GM21825 (cell line): ENCODE measurements around the gene AQR.

Experiments used
- ATAC-seq: cut with Tn5 transposase; IDR thresholded peaks from one replicate; pipeline ENCODE4 v1.9.1; 2021; ENCODE audit warnings: mild to moderate bottlenecking, moderate library complexity; ENCODE audit not compliant: unreplicated experiment

AQR gene

GRCh38 chr15:34883633-34884032, 85.9 kb downstream of the AQR start:
- ATAC-seq: no peak

DNA sequence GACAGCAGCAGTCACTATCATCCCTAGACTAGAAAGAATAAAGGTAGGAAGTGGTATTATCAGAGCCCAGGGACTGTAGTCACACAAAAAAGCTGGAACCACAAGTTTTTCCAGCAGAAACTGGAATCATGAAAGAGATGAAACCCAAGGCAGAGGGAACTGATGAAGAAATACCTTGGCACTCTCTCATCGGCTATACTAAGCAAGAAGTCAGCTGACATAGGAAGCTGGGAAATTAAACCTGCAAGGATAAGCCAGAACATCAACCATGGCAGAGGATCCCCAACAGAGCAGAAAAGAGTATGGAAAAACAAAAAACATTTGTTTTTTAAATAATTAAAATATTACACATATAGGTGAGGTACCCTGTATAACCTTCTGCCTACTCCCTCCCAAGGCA, 86.5 kb downstream of the AQR start:
- no peak for ATAC-seq

DNA sequence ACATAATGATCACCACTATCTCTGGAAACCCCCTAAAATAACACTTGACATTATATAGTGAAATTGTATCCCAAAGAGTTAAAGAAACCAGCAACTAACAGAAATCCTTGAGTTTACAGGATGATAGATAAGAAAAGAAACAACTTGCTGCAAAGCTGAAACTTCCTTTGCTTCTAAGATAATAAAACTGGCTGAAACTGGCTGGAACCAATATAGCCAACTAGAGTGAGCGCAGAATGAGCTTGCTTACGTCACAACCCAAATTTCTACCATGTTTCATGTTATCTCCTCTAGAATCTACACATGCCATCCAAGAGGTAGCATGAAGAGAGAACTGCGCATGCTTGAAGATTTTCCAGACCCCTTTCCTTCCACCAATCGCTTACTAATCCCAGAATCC, 90.4 kb downstream of the AQR start:
- ATAC-seq: no peak

DNA sequence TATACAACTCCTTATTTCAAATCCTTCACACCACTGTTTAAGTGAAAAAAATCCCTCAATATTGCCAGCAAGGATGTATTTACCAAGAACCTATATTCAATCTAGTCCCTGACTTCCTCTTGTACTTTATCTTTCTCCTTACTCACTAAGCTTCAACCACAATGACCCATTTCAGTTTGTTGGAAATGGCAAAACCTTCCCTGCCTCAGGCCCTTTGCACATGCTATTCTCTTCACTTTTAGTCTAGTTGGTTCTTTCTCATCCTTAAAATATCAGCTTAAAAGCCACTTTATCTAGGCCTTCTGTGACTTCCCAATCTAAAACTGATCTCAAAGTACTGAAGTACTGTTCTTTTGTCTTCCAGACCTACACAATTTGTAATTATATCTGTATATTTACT, 92.9 kb downstream of the AQR start:
- ATAC-seq: no peak

GRCh38 chr15:34869110-34869509, 100.4 kb downstream of the AQR start:
- ATAC-seq: no peak

DNA sequence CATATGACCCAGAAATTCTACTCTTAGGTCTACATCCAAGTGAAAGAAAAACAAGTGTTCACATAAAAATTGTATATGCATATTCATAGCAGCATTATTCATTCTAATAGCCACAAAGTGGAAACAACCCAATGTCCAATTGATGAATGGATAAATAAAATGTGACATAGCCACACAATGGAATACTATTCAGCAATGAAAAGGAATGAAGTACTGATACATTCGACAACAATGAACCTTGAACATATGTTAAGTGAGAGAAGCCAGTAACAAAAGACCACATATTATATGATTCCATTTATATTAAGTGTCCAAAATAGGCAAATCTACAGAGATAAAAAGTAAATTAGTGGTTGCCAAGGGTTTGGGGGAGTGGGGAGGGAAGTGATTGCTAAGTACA, 104.0 kb downstream of the AQR start:
- ATAC-seq: no peak

- ATAC-seq: no peak
Observed at GRCh38 chr15:34861214-34861613, 108.3 kb downstream of the AQR start.

- ATAC-seq: no peak
Observed at GRCh38 chr15:34855893-34856292, 113.6 kb downstream of the AQR start.

GRCh38 chr15:34855413-34855812, 114.1 kb downstream of the AQR start:
- ATAC-seq: no peak

DNA sequence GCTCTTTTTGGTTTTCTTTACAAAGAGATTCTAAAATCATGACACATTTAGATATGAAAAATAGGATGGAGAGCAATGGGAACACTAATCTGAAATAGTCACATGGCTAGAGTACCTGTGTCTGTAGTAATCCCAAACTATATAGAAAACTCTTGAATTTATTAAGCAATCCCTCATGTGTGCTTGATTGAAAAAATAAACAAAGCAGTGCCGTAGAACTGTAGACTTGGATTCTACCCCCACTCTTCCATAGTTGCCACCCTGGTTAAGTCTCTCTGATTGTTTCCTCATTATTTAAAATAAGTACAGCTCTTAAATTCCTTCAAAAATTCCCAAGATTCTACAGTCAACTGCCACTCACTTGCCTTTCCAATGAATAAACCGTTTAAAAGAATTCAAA, 115.3 kb downstream of the AQR start:
- ATAC-seq: no peak

DNA sequence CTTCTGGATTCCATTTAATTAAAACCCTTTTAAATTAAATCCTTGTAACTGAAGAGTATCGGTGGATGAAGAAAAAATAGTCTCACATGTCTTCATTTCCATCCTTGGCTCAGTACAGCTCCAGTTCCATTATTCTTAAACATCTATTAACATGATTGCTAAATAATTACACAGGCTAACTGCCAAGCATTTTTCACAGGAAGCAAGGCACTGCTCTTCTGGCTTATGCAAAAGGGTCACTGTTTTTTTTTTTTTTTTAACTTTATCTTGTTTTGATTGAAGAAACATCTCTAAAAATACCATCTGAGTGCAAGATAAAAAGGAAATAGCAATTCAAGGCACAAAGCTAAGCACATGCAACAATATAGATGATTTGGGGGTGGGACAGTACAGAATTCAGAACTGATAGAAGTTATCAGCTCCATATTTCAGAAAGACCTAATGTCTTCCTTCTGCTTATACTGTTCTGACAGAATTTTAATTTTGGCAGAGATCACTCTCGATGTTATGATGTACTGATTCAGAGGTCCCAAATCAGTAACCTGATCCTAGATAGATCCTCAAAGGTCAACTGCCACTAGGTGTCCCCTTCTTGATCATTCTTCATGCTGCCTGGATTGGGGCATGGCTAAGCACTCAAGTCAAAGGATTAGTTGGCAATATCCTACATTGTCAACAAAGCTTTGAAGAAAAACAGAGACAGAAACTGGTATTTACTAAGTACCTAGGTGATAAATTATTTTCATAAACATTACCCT, 116.4 kb downstream of the AQR start:
- no peak for ATAC-seq

DNA sequence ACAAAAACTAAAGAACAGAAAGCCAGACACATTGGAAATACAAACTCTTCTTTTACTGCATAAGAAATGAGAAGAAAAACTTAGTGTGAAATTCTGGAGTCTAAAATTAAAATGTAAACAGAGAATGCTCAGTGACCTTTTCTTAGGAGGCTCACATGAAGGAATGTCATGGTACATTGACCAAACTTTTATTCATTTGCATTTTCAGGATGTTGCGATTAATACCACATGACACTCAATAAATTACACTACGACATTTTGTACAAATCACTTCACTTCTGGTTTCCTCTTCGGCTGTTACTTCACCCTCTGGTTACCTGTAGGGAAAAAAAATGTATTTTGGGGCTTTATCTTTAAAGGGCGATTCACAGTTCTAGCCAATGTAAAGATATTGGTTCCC, 117.8 kb downstream of the AQR start:
- ATAC-seq: no peak

DNA sequence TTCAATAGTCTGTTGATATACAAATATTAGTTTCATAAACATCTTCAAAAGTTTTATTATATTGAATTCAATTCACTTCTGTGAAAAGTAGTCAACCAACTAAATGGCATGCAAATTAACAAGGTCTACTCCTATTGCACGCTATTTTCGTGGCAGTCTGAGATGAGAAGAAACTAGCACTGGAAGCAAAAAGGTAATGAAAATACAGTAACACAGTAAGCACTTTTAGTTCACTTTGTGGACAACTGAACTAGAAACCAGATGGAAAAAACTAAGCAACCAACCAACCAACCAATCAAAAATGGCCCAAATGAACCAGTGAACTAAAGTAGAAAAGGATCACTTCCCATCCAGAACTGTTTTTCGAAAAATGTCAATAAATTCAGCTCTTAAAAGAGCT, 118.5 kb downstream of the AQR start:
- no peak for ATAC-seq

DNA sequence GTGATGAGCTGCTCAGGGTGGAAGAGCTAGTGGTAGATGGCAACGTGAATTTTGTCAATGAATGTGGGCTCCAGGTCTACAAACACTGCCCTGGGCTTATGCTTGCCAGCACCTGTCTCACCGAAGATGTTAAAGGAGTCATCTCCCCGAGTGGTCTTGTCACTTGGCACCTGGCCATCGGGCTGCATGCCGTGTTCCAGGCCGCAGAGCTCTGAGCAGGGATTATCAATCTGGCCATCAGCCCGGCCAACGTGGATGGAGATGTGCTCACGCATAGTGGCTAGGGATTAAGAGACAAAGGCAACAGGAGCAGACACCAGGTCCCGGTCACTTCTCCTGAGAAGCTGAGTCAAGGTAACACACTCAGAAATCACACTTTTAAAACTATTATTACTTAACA, 119.4 kb downstream of the AQR start:
- no peak for ATAC-seq

GRCh38 chr15:34849364-34849959, 120.1 kb downstream of the AQR start:
- no peak for ATAC-seq

DNA sequence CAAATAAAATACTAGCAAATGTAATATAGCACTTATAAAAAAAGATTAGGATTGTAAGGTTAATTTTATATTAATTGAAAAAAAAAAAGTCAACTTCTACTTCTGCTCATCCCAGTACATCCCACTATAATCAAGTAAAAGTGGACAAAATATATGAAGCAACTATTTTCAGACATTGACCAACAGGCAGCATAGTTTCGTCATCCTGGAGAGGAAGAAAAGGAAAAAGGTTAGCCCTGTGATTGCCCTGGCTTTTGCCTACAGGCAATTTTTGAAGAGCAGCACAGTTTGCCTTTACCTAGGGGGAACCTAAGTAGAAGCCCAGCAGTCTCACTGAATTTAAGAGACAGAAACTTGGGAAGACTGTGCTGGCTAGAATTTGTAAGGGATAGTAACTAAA, 121.9 kb downstream of the AQR start:
- ATAC-seq: no peak

DNA sequence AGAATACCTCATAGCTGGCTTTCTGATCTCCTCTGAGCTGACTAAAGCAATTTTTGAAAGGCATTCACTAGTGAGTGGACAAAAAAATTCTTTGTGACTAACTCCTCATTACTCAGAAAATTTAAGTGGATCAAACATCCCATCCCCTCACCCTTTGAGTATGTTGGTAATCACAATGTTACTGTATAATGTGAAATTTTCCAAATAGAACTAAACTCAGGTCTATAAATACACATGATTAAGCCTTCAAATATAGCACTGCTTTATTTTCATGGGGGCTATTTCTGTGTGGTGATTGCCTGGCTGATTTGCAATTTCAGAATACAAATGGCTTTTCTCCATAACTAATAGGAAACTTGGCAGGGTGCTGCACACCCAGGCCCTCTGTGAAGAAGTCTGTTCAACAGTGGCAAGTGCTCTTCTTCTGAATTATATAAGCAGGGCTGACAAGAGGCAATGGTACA, 128.2 kb downstream of the AQR start:
- no peak for ATAC-seq

GRCh38 chr15:34838282-34838681, 131.3 kb downstream of the AQR start:
- no peak for ATAC-seq

GRCh38 chr15:34837246-34838016, 132.1 kb downstream of the AQR start:
- ATAC-seq: no peak

GRCh38 chr15:34828145-34828911, 141.2 kb downstream of the AQR start:
- no peak for ATAC-seq

DNA sequence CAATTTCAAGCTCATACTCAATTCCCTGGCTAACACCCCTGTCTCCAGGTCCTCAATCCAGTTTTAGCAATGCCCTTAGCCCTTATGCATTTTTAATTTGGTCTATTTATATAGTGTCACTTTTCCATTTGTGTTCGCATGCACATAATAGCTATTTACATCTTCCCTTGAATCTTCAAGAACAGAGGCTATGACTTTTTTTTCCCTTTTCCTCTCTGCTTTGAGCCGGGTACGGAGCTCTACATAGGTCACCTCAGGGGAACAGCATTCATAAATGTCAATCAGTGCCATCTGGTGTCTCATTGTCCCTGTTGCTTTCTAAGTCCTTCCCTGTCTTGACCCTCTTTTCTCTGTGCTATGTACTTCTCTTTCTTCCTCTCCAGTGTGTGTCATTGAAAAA, 147.7 kb downstream of the AQR start:
- ATAC-seq: no peak
